ENCODE results near the gene MTLN. TPM values are rescaled to one million over a fixed set of nuclear protein-coding genes. Genes with fewer than 3 reads are reported as not detected.

The MTLN gene
- total and polyA plus RNA-seq, 12 donors: 15.9 to 321 (median 94.3) TPM

- H3K4me1 ChIP-seq (replicated peaks in 1 of 2): peaks cover 0 to 5% of the 10 kb centered on the region in 2 donors
- intact Hi-C loops (cut with DNase I): no loop called here
Measured at GRCh38 chr2:110182449-110182848, 29.9 kb downstream of the MTLN start.

GRCh38 chr2:110180036-110180435 is 32.3 kb downstream of the MTLN start:
- H3K9me3 ChIP-seq (replicated peaks in 1 of 3): no peaks in the 10 kb centered on the region
- no peaks in the 10 kb centered on the region for H3K36me3 ChIP-seq (replicated peaks in 1 of 2)
- no peak for DNase-seq
- H3K4me3 ChIP-seq: no peak overlapping the region
- TF ChIP-seq, protein P1, sequence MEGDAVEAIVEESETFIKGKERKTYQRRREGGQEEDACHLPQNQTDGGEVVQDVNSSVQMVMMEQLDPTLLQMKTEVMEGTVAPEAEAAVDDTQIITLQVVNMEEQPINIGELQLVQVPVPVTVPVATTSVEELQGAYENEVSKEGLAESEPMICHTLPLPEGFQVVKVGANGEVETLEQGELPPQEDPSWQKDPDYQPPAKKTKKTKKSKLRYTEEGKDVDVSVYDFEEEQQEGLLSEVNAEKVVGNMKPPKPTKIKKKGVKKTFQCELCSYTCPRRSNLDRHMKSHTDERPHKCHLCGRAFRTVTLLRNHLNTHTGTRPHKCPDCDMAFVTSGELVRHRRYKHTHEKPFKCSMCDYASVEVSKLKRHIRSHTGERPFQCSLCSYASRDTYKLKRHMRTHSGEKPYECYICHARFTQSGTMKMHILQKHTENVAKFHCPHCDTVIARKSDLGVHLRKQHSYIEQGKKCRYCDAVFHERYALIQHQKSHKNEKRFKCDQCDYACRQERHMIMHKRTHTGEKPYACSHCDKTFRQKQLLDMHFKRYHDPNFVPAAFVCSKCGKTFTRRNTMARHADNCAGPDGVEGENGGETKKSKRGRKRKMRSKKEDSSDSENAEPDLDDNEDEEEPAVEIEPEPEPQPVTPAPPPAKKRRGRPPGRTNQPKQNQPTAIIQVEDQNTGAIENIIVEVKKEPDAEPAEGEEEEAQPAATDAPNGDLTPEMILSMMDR (IDR thresholded peaks at IDR 0.05): no peak
- TF ChIP-seq POLR2A (IDR thresholded peaks at IDR 0.05): no peak
- no peak overlapping the region for H3K27ac ChIP-seq
- peaks cover 0 to 5% of the 10 kb centered on the region in 2 donors for H3K4me1 ChIP-seq (replicated peaks in 1 of 2)
- H3K27me3 ChIP-seq: no peaks in the 10 kb centered on the region
- intact Hi-C loops (cut with DNase I): no loop called here

More at GRCh38 chr2:110182449-110182848, 29.9 kb downstream of the MTLN start:
- no peak for TF ChIP-seq POLR2A (IDR thresholded peaks at IDR 0.05)
- TF ChIP-seq, protein P1 (IDR thresholded peaks at IDR 0.05): no peak
- Histone ChIP-seq H3K27ac (no peak overlapping the region), H3K9me3 (replicated peaks in 1 of 3) (no peaks in the 10 kb centered on the region), H3K36me3 (replicated peaks in 1 of 2) (no peaks in the 10 kb centered on the region), H3K27me3 (no peaks in the 10 kb centered on the region), H3K4me3 (no peak overlapping the region)
- WGBS, 4 donors: 92 to 100% (median 97%) methylated on average over 2 of the region's 2 CpGs
- DNase-seq: no peak

DNA sequence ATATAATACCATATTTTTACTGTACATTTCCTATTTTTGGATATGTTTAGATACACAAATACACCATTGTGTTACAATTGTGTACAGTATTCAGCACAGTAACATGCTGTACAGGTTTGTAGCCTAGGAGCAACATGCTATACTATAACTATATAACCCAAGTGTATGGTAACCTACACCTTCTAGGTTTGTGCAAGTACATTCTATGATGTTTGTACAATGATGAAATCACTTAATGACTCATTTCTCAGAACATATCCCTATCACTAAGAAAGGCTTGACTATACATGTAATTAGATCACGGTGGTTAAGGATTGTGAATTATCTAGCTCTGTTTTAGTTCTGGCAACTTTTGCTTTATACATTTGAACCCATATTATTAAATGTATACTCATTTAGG is 38.8 kb downstream of the MTLN start:
- Histone ChIP-seq H3K36me3 (replicated peaks in 1 of 2) (no peaks in the 10 kb centered on the region), H3K4me3 (no peak overlapping the region), H3K9me3 (replicated peaks in 1 of 3) (no peaks in the 10 kb centered on the region), H3K27ac (no peak overlapping the region), H3K4me1 (replicated peaks in 1 of 2) (no peaks in the 10 kb centered on the region), H3K27me3 (no peaks in the 10 kb centered on the region)
- TF ChIP-seq, protein P1 (IDR thresholded peaks at IDR 0.05): no peak
- intact Hi-C loops (cut with DNase I): no loop called here
- no peak for DNase-seq
- 93 to 96% (median 93%) methylated on average over 1 of the region's 1 CpG for WGBS, 4 donors

DNA sequence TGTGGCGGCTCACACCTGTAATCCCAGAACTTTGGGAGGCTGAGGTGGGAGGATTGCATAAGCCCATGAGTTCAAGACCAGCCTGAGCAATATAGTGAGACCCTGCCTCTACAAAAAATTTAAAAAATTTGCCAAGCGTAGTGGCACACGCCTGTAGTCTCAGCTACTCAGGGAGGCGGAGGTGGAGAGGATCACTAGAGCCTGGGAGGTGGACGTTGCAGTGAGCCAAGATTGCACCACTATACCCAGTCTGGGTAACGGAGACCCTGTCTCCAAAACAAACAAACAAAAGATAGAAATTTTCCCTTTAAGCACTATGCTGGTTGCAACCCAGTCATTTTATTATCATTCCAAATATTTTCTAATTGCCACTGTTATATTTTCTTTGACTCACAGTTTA is 39.8 kb downstream of the MTLN start:
- WGBS, 4 donors: 93 to 96% (median 95%) methylated on average over 6 of the region's 6 CpGs
- H3K9me3 ChIP-seq (replicated peaks in 1 of 3): no peaks in the 10 kb centered on the region
- no peaks in the 10 kb centered on the region for H3K27me3 ChIP-seq
- no peak overlapping the region for H3K4me3 ChIP-seq
- no peak for DNase-seq
- no peak overlapping the region for H3K27ac ChIP-seq
- intact Hi-C loops (cut with DNase I): no loop called here
- no peaks in the 10 kb centered on the region for H3K4me1 ChIP-seq (replicated peaks in 1 of 2)
- H3K36me3 ChIP-seq (replicated peaks in 1 of 2): no peaks in the 10 kb centered on the region
- TF ChIP-seq, protein P1 (IDR thresholded peaks at IDR 0.05): no peak
- no peak for TF ChIP-seq POLR2A (IDR thresholded peaks at IDR 0.05)
